Iris pigment epithelial cell (primary cell): ENCODE data around the gene GNAI2.

ENCODE experiments used
- DNase-seq: peaks from one replicate; pipeline ENCODE4 v3.0.0-alpha.2; 2011; ENCODE audit warnings: low read depth

Gene GNAI2

DNA sequence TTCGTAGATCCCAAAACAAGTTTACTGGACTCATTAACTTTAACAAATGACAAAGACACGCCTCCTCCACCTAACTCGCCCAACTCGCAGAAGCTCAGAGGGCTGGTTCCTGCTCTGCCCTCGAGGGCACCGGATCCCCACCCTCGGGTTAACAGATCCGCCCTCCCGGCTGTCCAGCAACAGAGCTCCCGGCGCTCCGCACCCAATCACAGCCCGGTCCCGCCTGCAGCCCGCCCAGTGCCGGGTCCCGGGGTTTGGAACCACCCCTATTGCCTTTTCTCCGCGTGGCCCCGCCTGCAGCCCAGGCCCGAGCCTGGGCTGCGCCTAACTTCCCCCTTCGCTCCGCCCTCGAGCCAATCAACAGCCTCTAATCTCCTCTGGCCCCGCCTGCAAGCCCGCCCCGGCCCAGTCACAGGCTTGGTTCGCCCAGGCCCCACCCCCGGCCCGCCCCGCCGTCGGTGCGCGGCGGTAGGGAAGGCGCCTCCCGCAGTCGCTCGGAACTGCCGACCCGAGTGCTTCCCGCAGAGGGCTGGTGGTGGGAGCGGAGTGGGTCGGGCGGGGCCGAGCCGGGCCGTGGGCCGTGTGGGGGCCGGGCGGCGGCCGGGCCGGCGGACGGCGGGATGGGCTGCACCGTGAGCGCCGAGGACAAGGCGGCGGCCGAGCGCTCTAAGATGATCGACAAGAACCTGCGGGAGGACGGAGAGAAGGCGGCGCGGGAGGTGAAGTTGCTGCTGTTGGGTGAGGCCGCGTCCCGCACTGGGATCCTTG, at the start of gene GNAI2:
Gene GNAI2 (plus strand): TSS at position 489 of the 768 bp plus-strand sequence. CDS start 132 bp downstream, at position 621.
- peak; percentile 99 for DNase-seq

DNA sequence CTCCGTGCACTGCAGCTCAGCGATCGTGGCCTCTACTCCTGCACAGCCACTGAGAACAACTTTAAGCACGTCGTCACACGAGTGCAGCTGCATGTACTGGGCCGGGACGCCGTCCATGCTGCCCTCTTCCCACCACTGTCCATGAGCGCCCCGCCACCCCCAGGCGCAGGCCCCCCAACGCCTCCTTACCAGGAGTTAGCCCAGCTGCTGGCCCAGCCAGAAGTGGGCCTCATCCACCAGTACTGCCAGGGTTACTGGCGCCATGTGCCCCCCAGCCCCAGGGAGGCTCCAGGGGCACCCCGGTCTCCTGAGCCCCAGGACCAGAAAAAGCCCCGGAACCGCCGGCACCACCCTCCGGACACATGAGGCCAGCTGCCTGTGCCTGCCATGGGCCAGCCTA, 48.3 kb upstream of the GNAI2 start:
- DNase-seq = no peak

DNA sequence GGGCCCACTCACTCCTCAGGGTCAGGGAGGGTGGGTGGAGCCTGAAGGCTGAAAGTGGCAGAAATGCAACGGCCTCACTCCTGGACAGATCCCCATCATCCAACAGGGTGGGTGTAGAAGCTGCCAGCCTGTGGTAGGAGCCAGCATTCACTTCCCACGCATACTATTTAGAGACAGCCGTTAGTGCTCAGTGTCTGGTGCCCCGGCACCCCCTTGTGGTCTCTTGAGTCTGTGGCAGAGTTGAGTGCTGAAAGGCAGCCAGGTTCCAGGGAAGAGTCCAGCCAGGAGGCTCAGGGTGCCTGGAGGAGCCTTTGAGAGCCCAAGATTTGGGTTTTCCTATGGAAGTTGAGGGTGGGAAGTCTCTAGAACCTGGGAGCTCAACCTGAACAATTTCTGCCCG, 46.7 kb upstream of the GNAI2 start:
- DNase-seq = peak; percentile 78

DNA sequence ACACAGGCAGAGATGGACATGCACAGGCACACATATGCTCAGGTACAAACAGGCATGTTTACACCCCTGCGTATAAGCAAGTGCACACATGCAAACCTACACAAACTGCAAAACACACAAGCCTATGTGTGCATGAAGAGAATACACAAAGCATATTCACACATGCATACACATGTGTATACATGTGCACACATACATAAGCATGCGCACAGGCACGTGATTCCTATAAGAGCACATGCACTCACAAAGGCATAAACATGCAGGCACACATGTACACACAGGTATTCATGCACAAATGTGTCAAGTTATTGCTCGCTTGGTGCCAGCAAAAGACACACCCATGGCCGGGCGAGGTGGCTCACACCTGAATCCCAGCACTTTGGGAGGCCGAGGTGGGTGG, 46.0 kb upstream of the GNAI2 start:
- no peak for DNase-seq

DNA sequence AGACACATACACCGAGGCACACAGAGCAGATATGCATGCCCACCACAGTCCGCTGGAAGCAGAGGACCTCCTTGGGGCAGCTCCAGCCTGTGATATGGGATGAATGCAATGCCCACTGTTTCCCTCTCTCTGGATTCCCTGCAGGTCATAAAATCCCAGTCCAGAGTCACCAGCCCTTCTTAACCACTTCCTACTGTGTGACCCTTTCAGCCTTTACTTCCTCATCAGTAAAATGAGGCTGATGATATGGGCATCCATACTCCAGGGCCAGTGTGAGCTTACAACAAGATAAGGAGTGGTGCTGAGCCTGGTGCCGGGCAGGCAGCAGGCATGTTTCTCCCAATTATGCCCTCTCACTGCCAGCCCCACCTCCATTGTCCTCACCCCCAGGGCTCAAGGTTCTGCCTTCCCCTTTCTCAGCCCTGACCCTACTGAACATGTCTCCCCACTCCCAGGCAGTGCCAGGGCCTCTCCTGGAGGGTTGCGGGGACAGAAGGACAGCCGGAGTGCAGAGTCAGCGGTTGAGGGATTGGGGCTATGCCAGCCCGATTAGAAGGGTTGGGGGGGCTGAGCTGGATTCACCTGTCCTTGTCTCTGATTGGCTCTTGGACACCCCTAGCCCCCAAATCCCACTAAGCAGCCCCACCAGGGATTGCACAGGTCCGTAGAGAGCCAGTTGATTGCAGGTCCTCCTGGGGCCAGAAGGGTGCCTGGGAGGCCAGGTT, 44.9 kb upstream of the GNAI2 start, which contains the start of gene GNAT1:
Gene GNAT1 (plus strand): TSS at position 675 of the 725 bp plus-strand sequence. CDS start 116 bp downstream, outside the sequence.
- no peak for DNase-seq

DNA sequence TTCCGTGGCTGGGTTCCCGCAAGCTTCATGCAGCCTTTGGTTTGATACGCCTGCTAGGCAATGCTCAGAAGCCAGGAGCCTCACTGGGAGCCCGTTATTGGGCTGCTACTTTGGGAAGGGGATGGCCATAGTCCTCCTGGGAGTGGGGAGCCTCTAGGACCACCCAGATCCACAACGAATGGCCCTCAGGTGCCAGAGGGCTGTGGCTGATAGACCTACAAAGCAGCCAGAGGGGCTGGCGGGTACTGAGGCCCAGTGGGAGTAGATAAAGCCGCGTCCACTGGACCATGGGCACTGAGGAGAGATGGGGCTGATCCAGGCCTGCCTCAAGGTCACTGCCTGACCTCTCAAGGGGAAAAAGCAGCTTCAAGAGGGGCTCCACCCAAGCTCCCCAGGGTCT, 43.9 kb upstream of the GNAI2 start:
- DNase-seq = no peak

DNA sequence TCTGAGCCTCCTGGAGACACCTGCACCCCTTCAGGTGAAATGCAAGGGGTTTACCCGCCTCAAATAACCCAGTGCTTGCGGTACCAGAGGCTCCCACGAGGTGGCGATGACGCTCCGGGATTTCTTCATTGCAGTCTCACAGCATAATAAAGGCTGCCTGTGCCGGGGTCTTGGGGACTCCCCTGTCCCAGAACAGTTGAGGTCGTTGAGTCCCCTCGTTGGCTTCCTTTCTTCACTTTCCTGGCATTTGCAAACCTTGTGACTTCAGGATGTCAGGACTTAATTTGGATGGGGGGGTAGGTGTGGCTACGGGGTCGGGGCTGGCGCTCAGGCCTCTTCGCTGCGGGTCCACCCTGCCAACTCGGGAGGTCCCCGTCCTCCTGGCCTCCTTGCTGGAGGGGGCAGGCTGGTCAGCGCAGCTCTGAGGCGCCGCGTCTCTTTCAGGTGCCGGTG, 43.3 kb upstream of the GNAI2 start:
- peak; percentile 31 for DNase-seq

DNA sequence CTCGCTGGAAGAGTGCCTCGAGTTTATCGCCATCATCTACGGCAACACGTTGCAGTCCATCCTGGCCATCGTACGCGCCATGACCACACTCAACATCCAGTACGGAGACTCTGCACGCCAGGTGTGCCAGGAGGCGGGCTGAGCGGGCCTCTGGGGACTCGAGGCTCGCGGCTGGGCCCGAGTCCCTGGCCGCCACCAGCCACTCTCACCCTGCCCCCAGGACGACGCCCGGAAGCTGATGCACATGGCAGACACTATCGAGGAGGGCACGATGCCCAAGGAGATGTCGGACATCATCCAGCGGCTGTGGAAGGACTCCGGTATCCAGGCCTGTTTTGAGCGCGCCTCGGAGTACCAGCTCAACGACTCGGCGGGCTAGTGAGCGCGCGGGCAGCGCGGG, 42.7 kb upstream of the GNAI2 start:
- no peak for DNase-seq

DNA sequence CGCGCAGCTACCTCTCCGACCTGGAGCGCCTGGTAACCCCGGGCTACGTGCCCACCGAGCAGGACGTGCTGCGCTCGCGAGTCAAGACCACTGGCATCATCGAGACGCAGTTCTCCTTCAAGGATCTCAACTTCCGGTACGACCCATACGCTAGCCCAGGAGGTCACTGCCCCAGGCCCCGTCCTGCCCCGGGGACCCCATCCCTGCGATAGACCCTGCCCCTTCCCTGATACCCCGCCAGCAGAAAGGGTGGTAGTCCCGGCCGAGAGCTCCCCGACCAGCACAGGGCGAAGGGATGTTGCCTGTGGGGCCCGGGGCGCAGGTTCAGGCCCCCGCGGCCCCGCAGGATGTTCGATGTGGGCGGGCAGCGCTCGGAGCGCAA, 42.3 kb upstream of the GNAI2 start:
- no peak for DNase-seq

DNA sequence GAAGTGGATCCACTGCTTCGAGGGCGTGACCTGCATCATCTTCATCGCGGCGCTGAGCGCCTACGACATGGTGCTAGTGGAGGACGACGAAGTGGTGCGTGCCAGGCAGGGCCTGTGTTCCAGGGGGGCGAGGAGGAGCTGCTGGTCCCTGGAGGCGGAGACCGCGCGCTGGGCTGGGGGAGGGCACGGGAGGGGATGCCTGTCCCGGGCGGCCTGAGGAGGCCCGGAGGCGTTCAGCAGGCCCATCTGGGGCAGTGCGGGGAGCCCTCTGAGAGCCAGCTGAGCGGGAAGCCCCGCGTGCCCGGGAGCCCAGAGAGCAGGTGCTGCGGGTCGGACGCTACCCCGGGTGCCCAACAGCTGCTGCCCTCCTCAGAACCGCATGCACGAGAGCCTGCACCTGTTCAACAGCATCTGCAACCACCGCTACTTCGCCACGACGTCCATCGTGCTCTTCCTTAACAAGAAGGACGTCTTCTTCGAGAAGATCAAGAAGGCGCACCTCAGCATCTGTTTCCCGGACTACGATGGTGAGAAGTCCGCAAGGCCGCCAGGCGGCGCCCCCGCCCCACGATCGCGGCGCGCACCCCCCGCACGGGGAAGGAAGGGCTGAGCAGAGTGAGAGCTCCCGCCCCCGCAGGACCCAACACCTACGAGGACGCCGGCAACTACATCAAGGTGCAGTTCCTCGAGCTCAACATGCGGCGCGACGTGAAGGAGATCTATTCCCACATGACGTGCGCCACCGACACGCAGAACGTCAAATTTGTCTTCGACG, 41.7 kb upstream of the GNAI2 start:
- peak; percentile 56 for DNase-seq

DNA sequence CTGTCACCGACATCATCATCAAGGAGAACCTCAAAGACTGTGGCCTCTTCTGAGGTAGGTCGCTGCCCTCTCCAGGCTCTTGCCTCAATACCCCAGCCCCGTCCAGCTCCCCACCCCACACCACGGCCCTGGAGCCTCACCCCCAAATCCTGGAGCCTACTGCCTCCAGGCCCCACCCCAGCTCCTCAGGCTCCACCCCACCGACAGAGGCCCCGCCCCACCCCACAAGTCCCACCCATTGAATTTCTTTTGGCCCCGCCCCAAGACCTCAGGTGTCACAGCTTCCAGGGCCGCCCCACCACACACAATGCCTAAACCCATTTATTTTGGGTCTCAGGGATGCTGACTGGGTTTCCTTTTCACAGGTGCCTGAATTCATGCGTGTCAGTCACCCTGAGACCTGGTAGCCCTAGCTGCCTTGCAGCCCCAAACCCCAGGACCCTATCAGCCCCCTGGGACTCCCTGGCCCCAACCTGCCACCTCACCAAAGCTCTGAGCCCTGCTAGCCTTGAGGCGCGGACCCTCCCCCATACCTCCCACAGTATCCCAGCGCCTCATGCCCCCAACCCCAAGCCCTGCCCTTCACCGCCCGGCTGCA, 41.0 kb upstream of the GNAI2 start:
- DNase-seq = no peak

DNA sequence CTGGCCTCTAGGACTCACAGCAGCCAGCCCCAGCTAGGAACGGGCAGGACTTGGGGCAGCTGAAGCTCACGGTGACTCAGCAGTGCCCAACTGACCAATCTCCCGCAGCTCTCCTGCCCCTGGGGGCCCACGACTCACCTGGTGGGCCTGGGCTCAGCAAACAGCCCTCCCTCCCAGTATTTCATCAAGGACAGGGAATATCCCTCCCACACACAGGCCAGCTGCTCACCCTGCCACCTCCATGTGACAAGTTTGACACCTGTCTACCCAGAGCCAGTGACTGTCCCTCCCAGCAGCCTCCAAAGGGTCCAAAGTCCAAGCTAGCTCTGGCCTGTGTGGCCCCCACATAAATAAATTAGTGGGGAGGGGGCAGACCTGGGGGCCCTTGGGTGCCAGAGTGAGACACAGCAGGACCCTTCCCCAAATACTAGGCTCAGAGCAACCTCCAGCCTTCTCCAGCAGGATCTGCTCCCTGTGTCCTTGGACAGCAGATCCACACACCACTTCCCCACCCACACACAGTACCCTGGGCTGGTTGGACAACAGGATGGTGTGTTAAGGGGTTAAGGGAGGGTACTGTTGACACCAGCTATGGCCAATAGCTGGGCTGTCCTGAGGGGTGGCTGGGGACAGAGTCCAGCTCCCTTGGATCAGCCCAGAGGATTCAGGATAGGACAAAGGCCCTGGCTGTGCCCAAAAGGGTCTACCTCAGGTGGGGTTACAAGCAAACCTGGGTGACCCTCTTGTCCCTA, 40.3 kb upstream of the GNAI2 start:
- DNase-seq = no peak

DNA sequence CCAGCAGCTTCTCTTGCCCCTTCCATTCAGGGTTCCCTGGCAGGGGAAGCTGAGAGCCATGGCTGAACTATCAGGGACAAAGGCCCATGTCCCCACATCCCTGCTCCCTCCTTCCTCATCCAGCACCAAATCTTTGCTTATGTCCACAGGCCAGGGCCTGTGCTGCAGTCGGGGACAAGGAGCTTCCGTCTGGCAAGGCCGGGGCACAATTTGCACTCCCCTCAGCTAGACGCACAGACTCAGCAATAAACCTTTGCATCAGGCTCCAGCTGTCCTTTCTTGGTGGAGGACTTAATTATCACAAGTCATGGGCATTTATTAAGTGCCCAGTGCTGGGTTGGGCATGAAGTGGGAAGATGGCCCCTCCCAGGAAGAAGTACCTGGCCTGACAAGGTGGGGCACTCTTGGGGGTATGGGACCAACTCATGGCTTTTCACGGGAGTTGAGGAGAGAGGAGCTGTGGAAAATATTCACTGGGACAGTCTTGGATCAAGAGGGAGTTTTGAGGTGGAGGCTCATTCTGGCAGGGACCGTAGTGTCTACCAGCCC, 39.7 kb upstream of the GNAI2 start:
- DNase-seq = no peak

DNA sequence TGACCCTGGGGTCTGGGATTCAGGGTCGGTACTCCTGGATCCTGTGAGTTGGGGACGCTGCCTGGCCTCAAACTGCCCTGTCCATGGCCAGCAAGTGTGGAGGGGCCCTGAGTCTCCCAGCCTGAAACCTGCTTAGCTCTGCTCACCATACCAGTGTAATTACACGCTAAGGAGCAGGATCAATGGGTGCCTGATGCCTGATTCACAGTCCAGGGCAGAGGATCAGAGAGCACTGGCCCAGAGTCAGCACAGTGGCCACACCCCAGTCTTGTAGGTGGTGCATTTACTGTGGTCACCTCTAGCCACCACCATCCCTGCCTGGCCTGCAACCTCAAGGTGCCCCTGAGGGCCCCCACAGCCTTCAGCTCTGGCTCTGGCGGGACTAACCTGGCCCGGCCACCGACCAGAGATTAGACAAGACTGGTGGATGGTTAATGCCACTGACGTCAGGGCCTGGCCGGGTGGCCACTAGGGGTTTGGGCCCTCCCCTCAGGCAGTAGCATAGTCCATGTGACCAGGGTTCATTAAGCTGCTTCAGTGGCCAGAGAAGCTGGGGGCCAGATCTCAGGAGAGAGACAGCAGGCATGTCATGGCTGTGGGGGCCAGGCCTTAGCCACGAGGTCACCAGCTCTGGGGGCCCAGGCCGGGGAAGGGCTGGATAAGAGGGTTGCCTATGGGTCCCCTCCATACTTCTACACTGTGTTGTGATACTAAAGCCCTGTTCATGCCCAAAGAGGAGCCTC, 34.3 kb upstream of the GNAI2 start:
- DNase-seq = no peak

DNA sequence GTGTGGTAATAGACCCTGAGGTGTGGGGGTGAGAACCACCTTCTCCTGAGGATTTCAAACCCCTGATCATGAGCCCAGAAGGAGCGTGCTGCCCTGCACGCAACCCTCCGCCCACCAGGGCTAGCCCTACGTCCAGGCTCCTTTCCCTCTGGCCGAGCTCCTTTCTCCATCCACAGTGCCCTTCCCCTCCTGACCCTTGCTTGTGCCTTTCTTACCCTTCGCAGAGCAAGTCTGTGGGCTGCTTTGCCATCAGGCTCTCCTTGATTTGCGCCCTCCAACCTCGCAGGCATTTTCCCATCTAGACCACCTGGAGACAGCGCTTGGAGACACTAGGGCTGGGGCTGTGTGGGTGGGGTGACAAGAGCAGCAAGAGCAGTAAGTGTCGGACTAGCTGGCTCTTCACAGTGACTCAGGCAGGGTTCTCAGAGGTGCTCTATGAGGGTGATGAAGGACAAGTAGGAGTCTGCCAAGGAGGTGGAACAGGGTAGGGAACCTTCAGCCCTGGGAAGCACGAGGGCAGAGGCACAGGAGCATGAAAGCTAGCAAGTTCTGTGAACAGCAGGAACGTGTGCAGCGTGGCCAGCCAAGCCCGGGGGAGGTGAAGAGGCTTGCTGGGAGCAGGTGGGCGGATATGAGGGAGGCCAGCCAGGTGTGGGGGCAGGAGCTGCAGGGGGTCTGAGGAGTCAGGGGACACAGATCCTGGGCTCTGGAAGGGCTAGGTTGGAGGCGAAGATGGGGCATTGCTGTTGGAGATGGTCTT, 33.5 kb upstream of the GNAI2 start:
- no peak for DNase-seq

DNA sequence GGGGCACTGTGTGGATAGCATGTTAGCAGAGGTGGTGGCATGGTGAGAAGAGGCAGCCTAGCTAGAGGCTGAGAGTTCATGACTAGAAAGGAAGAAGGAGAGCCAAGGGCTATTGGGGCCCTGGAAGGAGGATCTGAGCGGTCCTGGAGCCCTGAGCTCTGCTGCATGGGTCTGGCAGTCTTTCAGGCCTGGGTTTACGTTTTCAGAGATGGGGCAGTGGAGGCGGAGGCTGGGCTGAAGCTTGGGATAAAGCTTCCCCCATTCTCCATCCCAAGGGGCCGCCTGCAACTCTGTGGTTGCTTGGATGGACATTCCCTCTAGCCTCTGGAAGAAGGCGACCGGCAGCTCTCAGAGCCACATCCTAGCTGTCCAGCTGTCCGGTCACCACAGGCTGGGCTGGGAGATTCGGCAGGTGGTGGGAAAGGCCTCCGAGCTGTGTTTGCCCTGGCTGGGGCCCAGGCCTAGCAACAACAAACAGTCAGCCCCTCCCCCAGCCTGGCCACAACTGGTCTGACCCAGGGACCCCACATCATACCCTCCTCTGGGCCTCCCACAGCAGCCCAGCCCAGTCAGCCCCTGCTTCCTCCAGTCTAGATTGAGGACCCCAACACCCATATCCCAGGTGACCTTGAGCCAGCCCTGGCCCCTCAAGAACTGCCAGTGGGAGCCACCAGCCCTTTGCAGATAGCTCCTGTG, 32.7 kb upstream of the GNAI2 start:
- no peak for DNase-seq

DNA sequence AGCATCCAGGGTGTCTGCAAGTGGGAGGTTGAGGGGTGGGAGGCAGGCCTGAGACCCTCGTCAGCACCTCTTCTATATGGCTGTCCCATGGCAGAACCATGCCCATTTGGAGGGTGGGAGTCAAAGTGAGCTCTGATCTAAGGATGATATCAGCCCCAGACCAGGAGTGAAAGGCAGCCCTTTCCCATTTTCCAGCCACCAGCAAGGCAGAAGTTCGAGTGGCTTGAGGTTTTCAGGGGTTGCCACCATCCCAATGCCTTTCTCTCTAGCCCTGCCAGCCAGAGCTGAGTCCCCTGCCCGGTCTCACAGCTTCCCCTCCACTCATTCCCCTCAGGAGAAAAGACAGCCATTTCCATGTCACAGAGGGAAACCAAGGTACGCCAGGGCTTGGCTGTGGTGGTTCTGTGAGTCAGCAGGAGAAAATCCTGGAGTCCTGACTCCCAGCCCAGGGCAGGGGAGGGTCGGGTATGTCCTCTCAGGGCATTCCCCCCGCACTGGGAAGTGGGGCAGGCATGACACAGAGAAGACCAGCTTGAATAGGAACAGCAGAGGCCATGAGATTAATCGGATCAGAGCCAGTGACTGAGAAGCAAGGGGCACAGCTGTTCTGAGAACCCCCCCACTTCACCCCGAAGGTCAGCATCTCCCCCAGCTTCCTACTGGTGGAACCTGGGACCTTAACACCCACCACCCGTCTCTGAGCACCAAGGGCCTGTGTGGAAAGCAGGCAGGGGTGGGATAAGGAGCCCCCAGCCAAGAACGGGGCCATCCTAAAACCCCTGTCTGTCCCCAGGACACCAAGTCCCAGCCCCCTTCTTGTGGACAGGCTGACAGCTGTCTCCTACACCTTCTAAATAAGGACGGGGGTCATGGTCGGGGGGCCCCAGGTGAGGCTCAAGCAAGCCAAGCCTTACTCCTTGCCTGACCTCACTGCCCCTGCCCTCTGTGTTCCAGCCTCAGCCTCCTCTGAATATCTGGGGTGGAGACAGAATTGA, 31.9 kb upstream of the GNAI2 start:
- DNase-seq = no peak
